ENCODE results near the gene LCLAT1. TPM values are rescaled to one million over a fixed set of nuclear protein-coding genes. Genes with fewer than 3 reads are reported as not detected.

LCLAT1 gene
- total RNA-seq, 1 donor from 2014 or later: 26.7 TPM

GRCh38 chr2:30436859-30437435 lies 10.1 kb upstream of the LCLAT1 start:
- no peaks in the 10 kb centered on the region for H3K36me3 ChIP-seq (ENCODE audit: control insufficient read depth, insufficient read depth, low read length)
- H3K4me3 ChIP-seq (ENCODE audit: low read depth, low read length): no peak overlapping the region
- no peak for DNase-seq (ENCODE audit: low read depth)
- TF ChIP-seq, protein P1, sequence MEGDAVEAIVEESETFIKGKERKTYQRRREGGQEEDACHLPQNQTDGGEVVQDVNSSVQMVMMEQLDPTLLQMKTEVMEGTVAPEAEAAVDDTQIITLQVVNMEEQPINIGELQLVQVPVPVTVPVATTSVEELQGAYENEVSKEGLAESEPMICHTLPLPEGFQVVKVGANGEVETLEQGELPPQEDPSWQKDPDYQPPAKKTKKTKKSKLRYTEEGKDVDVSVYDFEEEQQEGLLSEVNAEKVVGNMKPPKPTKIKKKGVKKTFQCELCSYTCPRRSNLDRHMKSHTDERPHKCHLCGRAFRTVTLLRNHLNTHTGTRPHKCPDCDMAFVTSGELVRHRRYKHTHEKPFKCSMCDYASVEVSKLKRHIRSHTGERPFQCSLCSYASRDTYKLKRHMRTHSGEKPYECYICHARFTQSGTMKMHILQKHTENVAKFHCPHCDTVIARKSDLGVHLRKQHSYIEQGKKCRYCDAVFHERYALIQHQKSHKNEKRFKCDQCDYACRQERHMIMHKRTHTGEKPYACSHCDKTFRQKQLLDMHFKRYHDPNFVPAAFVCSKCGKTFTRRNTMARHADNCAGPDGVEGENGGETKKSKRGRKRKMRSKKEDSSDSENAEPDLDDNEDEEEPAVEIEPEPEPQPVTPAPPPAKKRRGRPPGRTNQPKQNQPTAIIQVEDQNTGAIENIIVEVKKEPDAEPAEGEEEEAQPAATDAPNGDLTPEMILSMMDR (IDR thresholded peaks at IDR 0.05; ENCODE audit: insufficient read depth, low read length, poor library complexity, severe bottlenecking): no peak
- H3K27me3 ChIP-seq (ENCODE audit: control insufficient read depth, insufficient read depth, low read length): no peaks in the 10 kb centered on the region

- DNase-seq (ENCODE audit: low read depth): no peak
- H3K27me3 ChIP-seq (ENCODE audit: control insufficient read depth, insufficient read depth, low read length): no peaks in the 10 kb centered on the region
- no peak overlapping the region for H3K4me3 ChIP-seq (ENCODE audit: low read depth, low read length)
- TF ChIP-seq, protein P1 (IDR thresholded peaks at IDR 0.05; ENCODE audit: insufficient read depth, low read length, poor library complexity, severe bottlenecking): no peak
- no peaks in the 10 kb centered on the region for H3K36me3 ChIP-seq (ENCODE audit: control insufficient read depth, insufficient read depth, low read length)
These were observed 9.1 kb upstream of the LCLAT1 start for GRCh38 chr2:30437809-30438548.

DNA sequence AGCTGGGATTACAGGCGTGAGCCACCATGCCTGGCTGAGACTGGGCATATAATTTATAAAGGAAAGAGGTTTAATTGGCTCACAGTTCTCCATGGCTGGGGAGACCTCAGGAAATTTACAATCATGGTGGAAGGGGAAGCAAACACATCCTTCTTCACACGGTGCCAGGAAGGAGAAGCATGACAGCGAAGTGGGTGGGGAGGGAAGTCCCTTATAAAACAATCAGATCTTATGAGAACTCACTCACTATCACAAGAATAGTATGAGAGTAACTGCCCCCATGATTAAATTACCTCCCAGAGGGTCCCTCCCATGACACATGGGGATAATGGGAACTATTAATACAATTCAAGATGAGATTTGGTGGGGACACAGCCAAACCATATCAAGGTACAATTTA lies 7.8 kb upstream of the LCLAT1 start:
- H3K4me3 ChIP-seq (ENCODE audit: low read depth, low read length): no peak overlapping the region
- H3K27me3 ChIP-seq (ENCODE audit: control insufficient read depth, insufficient read depth, low read length): no peaks in the 10 kb centered on the region
- no peak for DNase-seq (ENCODE audit: low read depth)
- no peaks in the 10 kb centered on the region for H3K36me3 ChIP-seq (ENCODE audit: control insufficient read depth, insufficient read depth, low read length)
- TF ChIP-seq, protein P1 (IDR thresholded peaks at IDR 0.05; ENCODE audit: insufficient read depth, low read length, poor library complexity, severe bottlenecking): no peak

DNA sequence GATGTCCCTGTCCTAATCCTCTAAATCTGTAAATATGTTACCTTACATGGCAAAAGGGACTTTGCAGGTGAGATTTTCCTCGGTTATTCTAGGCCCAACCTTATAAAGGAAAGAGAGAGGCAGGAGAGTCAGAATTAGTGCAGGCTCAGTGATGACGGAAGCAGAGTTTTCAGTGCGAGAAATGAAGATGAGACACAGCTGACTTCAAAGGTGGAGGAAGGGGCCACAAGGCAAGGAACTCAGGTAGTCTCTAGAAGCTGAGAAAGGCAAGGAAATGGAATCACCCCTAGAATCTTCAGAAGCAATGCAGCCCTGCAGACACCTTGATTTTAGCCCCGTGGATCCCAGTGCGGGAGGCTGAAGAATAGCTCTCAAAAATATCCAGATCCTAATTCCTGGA lies 7.2 kb upstream of the LCLAT1 start:
- Histone ChIP-seq H3K36me3 (ENCODE audit: control insufficient read depth, insufficient read depth, low read length) (no peaks in the 10 kb centered on the region), H3K4me3 (ENCODE audit: low read depth, low read length) (no peak overlapping the region), H3K27me3 (ENCODE audit: control insufficient read depth, insufficient read depth, low read length) (no peaks in the 10 kb centered on the region)
- TF ChIP-seq, protein P1 (IDR thresholded peaks at IDR 0.05; ENCODE audit: insufficient read depth, low read length, poor library complexity, severe bottlenecking): no peak
- DNase-seq (ENCODE audit: low read depth): no peak

GRCh38 chr2:30441023-30441422 lies 6.0 kb upstream of the LCLAT1 start:
- H3K36me3 ChIP-seq (ENCODE audit: control insufficient read depth, insufficient read depth, low read length): no peaks in the 10 kb centered on the region
- H3K27me3 ChIP-seq (ENCODE audit: control insufficient read depth, insufficient read depth, low read length): no peaks in the 10 kb centered on the region
- H3K4me3 ChIP-seq (ENCODE audit: low read depth, low read length): no peak overlapping the region
- TF ChIP-seq, protein P1 (IDR thresholded peaks at IDR 0.05; ENCODE audit: insufficient read depth, low read length, poor library complexity, severe bottlenecking): no peak
- no peak for DNase-seq (ENCODE audit: low read depth)
